ENCODE measurements around the gene CLEC5A.
"Not testable (repeated sequence)": the region's sequence is repeated elsewhere in the genome, so short reads cannot be mapped to it uniquely, and the experiment has no call there.

Gene CLEC5A

DNA sequence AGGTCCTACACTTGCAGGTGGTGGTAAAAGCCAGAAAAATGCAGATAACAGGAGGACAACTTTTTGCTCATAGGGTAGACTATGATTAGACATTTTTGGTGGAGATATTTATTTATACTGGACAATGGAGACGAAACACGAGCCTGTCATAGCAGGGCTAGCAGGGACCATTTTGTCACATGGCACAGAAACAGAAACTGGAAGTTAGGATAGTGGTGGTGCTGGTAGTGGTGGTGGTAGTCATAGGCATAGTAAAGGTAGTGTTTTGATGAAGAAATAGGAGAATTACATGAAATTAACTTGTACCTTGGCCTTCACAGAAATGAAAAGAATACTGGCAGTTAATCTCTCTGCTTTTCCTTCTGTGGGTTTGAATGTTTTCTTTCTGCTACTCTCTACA is 40.1 kb upstream of the CLEC5A start:
- H3K4me3 ChIP-seq (replicated peaks in 1 of 2; ENCODE audit: low read depth in 2 of 2, low read length in 2 of 2) = no peak overlapping the region
- TF ChIP-seq, protein P1, sequence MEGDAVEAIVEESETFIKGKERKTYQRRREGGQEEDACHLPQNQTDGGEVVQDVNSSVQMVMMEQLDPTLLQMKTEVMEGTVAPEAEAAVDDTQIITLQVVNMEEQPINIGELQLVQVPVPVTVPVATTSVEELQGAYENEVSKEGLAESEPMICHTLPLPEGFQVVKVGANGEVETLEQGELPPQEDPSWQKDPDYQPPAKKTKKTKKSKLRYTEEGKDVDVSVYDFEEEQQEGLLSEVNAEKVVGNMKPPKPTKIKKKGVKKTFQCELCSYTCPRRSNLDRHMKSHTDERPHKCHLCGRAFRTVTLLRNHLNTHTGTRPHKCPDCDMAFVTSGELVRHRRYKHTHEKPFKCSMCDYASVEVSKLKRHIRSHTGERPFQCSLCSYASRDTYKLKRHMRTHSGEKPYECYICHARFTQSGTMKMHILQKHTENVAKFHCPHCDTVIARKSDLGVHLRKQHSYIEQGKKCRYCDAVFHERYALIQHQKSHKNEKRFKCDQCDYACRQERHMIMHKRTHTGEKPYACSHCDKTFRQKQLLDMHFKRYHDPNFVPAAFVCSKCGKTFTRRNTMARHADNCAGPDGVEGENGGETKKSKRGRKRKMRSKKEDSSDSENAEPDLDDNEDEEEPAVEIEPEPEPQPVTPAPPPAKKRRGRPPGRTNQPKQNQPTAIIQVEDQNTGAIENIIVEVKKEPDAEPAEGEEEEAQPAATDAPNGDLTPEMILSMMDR (IDR thresholded peaks at IDR 0.05; ENCODE audit: low read depth, low read length) = no peak
- no peak for DNase-seq (ENCODE audit: low read depth in 2 of 2)

DNA sequence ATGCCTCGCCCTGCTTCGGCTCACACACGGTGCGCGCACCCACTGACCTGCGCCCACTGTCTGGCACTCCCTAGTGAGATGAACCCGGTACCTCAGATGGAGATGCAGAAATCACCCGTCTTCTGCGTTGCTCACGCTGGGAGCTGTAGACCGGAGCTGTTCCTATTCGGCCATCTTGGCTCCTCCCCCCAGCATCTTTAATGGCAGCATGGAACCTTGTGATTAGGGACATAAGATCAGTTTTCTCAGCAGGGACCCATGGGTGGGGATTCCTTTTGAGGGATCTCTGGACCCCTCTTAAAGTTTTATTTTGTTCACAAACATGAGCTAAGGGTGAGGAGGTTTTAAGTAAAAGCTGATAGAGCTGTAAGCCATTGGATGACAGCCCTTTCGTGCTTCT is 39.2 kb upstream of the CLEC5A start:
- DNase-seq (ENCODE audit: low read depth in 2 of 2); H3K4me3 ChIP-seq (replicated peaks in 1 of 2; ENCODE audit: low read depth in 2 of 2, low read length in 2 of 2): not testable (repeated sequence)

DNA sequence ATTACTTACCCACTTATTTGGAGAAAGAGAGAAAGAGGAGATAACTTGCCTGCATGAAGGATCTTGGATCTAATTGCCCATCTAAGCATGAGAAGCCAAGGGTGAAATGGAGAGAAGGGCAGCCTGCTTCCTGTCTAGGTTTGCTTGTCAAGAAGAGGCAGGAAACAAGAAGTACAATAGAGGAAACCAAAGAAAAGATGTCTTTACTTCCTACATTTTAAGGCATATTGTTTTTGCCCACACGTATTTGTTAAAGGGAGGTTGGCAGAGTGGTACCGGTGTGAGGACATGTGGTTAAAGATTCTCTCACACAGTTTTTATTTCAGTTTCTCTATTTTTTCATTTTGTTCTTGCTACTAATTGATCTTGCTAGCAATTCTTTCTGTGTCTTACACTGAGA is 32.8 kb upstream of the CLEC5A start:
- TF ChIP-seq, protein P1 (IDR thresholded peaks at IDR 0.05; ENCODE audit: low read depth, low read length) = no peak
- no peak overlapping the region for H3K4me3 ChIP-seq (replicated peaks in 1 of 2; ENCODE audit: low read depth in 2 of 2, low read length in 2 of 2)
- no peak for DNase-seq (ENCODE audit: low read depth in 2 of 2)

DNA sequence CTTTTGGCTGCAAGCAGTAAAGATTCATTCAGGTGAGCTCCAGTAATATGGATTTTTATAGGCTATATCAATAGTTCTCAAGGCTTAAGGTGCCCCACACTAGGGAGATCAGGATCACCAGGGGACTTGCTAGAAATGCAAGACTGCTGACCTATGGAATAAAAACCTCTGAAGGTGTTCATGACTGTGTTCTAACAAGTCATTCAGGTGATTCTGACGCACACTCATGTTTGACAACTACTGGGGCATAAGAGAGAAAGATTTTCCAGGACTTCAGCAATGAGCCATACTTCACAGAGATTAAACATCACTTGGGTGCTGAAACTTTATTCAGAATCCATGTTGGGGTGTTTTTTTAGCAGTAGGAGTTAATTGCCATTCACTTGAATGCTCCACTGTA is 31.6 kb upstream of the CLEC5A start:
- DNase-seq (ENCODE audit: low read depth in 2 of 2) = no peak
- TF ChIP-seq, protein P1 (IDR thresholded peaks at IDR 0.05; ENCODE audit: low read depth, low read length) = no peak
- H3K4me3 ChIP-seq (replicated peaks in 1 of 2; ENCODE audit: low read depth in 2 of 2, low read length in 2 of 2) = no peak overlapping the region

DNA sequence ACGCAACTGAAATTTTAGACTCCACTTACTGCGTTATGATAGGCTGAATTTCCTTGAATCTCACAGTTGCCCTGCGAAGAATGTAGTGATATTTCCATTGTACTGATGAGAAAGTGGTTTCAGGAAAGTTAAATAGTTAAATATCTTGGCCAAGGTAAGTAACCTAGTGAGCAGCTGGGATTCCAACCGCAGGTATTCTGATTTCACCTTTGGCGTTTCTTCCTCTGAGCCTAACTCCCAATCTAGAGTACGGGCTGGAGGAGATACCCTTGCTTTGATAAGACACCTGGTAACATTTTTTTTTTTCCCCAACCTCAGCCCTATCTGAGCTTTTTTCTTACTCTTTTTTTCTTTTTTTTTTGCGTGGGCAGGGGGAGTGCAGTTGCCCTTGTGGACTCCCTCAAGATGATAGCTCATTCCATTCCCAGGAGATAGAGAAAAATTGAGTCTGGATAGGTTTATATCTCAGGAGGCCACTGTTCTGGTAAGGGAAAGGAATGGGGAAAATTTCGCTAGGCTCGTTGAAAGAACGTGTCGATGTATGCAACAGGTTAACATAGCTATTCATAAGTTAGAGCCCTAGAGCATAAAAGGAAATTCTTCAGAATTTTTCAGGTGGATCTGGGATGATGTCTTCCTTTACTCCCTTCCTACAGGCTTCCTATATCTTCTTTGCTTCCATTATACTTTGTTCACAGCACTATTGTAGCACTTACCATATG is 29.9 kb upstream of the CLEC5A start:
- TF ChIP-seq, protein P1 (IDR thresholded peaks at IDR 0.05; ENCODE audit: low read depth, low read length) = no peak

DNA sequence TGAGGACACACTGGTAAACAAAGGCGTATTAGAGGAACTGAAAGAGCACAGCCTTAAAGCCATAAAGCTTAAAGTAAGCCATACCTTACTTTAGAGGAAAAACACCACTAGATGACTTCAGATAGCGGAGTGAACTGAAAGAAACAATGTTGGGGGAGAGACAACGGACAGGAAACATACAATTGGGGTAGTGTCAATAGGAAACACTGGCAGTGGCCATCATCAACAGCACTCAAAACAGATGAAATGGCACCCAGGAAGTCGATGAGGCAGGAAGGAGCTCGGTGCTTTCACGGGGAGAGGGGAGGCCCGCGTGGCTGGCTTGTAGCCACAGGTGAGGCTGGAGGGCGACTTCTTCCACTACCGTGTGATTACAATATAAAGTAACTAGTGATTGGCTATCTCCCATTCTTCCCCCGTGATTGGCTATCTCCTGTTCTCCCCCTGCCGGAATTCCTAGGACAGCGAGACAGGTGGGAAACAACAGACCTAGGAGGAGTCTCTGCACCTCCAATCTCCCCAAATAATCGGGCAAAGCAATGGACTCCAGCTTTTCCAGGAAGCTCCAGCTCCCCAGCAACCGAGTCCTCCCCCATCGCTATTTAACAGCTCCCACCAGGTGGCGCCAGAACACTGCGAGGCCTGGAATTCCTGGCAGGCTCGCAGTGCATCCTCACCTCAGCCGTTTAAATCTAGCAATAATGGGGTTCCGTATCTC is 29.2 kb upstream of the CLEC5A start:
- TF ChIP-seq, protein P1 (IDR thresholded peaks at IDR 0.05; ENCODE audit: low read depth, low read length) = peak; percentile 92
- peak overlapping the region in 1 of 2 donors; percentile 45 for H3K4me3 ChIP-seq (replicated peaks in 1 of 2; ENCODE audit: low read depth in 2 of 2, low read length in 2 of 2)
- peak; percentile 36 to 76 for DNase-seq (ENCODE audit: low read depth in 2 of 2)

More for the DNA sequence above, 29.9 kb upstream of the CLEC5A start:
- no peak for DNase-seq (ENCODE audit: low read depth in 2 of 2)
- H3K4me3 ChIP-seq (replicated peaks in 1 of 2; ENCODE audit: low read depth in 2 of 2, low read length in 2 of 2) = no peak overlapping the region

DNA sequence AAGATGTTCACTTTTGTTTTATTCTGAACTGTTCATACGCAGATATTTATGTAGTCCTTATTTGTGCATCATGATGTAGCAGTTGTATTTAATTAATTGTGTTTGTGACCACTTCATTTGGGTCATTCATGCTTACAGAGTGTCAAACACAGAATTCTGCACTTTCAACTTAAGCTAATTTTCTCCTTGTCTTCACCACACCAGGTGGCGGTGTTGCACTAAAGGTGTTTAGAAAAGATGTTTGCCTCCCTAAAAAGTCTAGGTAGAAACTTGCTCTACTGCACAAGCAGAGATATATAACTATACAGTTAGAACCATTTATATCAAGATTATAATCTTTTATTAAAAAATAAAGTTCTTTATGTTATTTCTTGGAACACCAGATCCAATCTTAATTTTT is 28.1 kb upstream of the CLEC5A start:
- DNase-seq (ENCODE audit: low read depth in 2 of 2) = peak in 1 of 2 donors; percentile 49
- H3K4me3 ChIP-seq (replicated peaks in 1 of 2; ENCODE audit: low read depth in 2 of 2, low read length in 2 of 2) = no peak overlapping the region
- TF ChIP-seq, protein P1 (IDR thresholded peaks at IDR 0.05; ENCODE audit: low read depth, low read length) = peak; percentile 18
